T-cell (primary cell): ENCODE data around the gene RNF213. TPM values are rescaled to one million over a fixed set of nuclear protein-coding genes. Genes with fewer than 3 reads are reported as not detected.

Experiments used
- ATAC-seq, 4 experiments: fragments of 200-7000 bp in 3 of 4; fragments of 150-1000 bp in 1 of 4; cut with Tn5 transposase; replicated peaks in 1 of 4; 1 replicate in 3 of 4; 2 replicates in 1 of 4; pipeline ENCODE4 v1.10.0; 2021; ENCODE audit warnings: moderate library complexity in 3 of 4, mild to moderate bottlenecking in 2 of 4, moderate number of reproducible peaks in 1 of 4
- CTCF ChIA-PET, 2 donors: fragments of 300-600 bp; sonication (Branson Sonifier 250); formaldehyde crosslinking; loops; one replicate each; lab custom pipeline; 2022; ENCODE audit warnings: antibody characterized with exemption in 2 of 2; lab: Charles Lee
- POLR2A ChIA-PET, 2 donors: fragments of 300-600 bp; sonication (Branson Sonifier 250); formaldehyde crosslinking; loops; one replicate each; lab custom pipeline; 2022; ENCODE audit warnings: antibody characterized with exemption in 2 of 2; lab: Charles Lee
- DNase-seq, 35 experiments: peaks; one replicate each; pipeline versions ENCODE4 v3.0.0 to v3.0.0-alpha.2; 2013 to 2023
- H3K27ac ChIP-seq: one replicate; pipeline ENCODE4 v1.5.1; 2013; ENCODE audit warnings: low read length
- H3K27me3 ChIP-seq, 2 experiments: replicated peaks in 1 of 2; 1 replicate in 1 of 2; 2 replicates in 1 of 2; pipeline versions ENCODE4 v1.6.1 to v1.7.0; 2013; ENCODE audit warnings: low read length in 1 of 2, mixed read lengths in 1 of 2; ENCODE audit not compliant: control insufficient read depth in 2 of 2, insufficient read depth in 2 of 2; ENCODE audit errors: extremely low read depth in 1 of 2
- H3K36me3 ChIP-seq, 2 donors: 1 replicate in 1 of 2; 2 replicates in 1 of 2; pipeline versions ENCODE4 v1.6.1 to v1.7.0; 2013; ENCODE audit warnings: low read length in 1 of 2; ENCODE audit not compliant: control insufficient read depth in 2 of 2, insufficient read depth in 1 of 2; ENCODE audit errors: extremely low read depth in 1 of 2
- H3K4me1 ChIP-seq, 2 experiments: 1 replicate in 1 of 2; 2 replicates in 1 of 2; pipeline versions ENCODE4 v1.6.1 to v1.7.0; 2013; ENCODE audit warnings: low read length in 2 of 2, mixed read lengths in 1 of 2; ENCODE audit not compliant: insufficient read depth in 2 of 2, control insufficient read depth in 1 of 2; ENCODE audit errors: extremely low read depth in 1 of 2
- H3K4me3 ChIP-seq, 2 donors: 1 replicate in 1 of 2; 2 replicates in 1 of 2; pipeline versions ENCODE4 v1.5.1 to v1.7.0; 2013; ENCODE audit warnings: mild to moderate bottlenecking in 2 of 2, low read length in 1 of 2, moderate library complexity in 1 of 2; ENCODE audit not compliant: control insufficient read depth in 1 of 2; ENCODE audit errors: extremely low read depth in 1 of 2
- H3K9me3 ChIP-seq: 2 replicates; pipeline ENCODE4 v1.7.0; 2013
- H3K27ac Mint-ChIP-seq, 2 donors: one replicate each; pipeline ENCODE4 v1.8.0; 2020 to 2021; ENCODE audit warnings: mild to moderate bottlenecking in 2 of 2, mixed read lengths in 2 of 2
- H3K27me3 Mint-ChIP-seq, 2 donors: one replicate each; pipeline ENCODE4 v1.8.0; 2021 to 2022; ENCODE audit warnings: mixed read lengths in 2 of 2
- H3K36me3 Mint-ChIP-seq: one replicate; pipeline ENCODE4 v1.8.0; 2021; ENCODE audit warnings: mixed read lengths
- H3K4me1 Mint-ChIP-seq, 3 donors: one replicate each; pipeline ENCODE4 v1.8.0; 2020 to 2022; ENCODE audit warnings: mixed read lengths in 3 of 3, mild to moderate bottlenecking in 1 of 3
- H3K4me3 Mint-ChIP-seq, 3 donors: one replicate each; pipeline ENCODE4 v1.8.0; 2020 to 2022; ENCODE audit warnings: mild to moderate bottlenecking in 3 of 3, mixed read lengths in 3 of 3, moderate library complexity in 3 of 3
- H3K9me3 Mint-ChIP-seq, 3 donors: one replicate each; pipeline ENCODE4 v1.8.0; 2020 to 2022; ENCODE audit warnings: mixed read lengths in 3 of 3
- WGBS: methylation state at CpG from one replicate; pipeline ENCODE4 v1.1.5; 2013; ENCODE audit warnings: missing lambda C conversion rate; ENCODE audit not compliant: insufficient coverage; 5-methylcytosine and 5-hydroxymethylcytosine counted together
- total RNA-seq, 35 experiments: library from RNA in 6 of 35; stranded (reverse) in 6 of 35; fragments of 120-200 nt in 1 of 35; gene quantifications; one replicate each; pipeline versions ENCODE4 v1.2.1 to v1.2.4 and lab custom pipeline; 2013 to 2026

RNF213 gene
- total RNA-seq, 5 donors from 2014 or later (not counting 1 experiment from before 2014, with no cell fraction given), result 433 to 628 (median 590) TPM

DNA sequence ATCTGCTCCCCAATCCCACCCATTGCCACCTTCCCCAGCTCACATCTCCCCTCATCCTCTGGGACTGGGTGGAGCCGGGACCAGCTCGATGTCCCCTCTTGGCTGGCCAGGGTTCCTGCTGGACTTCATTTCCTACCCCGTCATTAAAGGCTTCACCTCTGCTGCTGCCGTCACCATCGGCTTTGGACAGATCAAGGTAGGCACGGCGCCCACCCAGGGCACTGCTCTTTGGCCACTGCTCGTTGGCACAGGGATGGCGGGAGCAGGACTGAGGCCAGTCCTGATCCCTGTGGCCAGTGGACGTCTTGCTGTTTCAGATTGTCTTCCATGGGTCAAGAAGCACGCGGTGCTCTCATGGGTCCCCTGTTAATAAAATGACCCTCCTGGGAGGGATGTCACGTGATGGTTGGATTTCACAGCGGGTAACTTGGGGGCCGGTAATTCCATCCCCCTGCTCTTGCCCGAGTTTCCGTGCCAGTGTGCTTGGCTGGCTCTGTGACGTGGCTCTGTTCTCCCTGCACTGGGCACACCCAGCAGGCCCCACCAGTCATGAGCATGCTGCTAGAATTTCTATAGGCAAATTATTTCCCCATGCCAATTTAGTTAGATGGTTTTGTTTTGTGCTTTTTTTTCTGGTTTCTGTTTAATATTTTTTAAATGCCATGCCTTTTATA, 37.4 kb upstream of the RNF213 start:
- Mint-ChIP-seq H3K27ac (peak overlapping the region in 1 of 2 donors; percentile 58), H3K4me1 (peaks cover 21 to 35% (median 32%) of the 10 kb centered on the region in 3 donors), H3K27me3 (no peaks in the 10 kb centered on the region), H3K36me3 (peaks cover 13% of the 10 kb centered on the region), H3K9me3 (no peaks in the 10 kb centered on the region), H3K4me3 (peak overlapping the region in 2 of 3 donors; percentile 44 to 51)
- POLR2A ChIA-PET, result no interaction called here
- no peaks in the 10 kb centered on the region for H3K27me3 ChIP-seq
- no peaks in the 10 kb centered on the region for H3K9me3 ChIP-seq
- DNase-seq (no peak), ATAC-seq (no peak)
- H3K4me3 ChIP-seq, result no peak overlapping the region
- H3K4me1 ChIP-seq, result peaks cover 0 to 30% of the 10 kb centered on the region in 2 experiments
- no peak overlapping the region for H3K27ac ChIP-seq
- peaks cover 0 to 8% of the 10 kb centered on the region in 2 donors for H3K36me3 ChIP-seq
- 93% methylated on average over 16 of the region's 18 CpGs for WGBS
- CTCF ChIA-PET, result no interaction called here

DNA sequence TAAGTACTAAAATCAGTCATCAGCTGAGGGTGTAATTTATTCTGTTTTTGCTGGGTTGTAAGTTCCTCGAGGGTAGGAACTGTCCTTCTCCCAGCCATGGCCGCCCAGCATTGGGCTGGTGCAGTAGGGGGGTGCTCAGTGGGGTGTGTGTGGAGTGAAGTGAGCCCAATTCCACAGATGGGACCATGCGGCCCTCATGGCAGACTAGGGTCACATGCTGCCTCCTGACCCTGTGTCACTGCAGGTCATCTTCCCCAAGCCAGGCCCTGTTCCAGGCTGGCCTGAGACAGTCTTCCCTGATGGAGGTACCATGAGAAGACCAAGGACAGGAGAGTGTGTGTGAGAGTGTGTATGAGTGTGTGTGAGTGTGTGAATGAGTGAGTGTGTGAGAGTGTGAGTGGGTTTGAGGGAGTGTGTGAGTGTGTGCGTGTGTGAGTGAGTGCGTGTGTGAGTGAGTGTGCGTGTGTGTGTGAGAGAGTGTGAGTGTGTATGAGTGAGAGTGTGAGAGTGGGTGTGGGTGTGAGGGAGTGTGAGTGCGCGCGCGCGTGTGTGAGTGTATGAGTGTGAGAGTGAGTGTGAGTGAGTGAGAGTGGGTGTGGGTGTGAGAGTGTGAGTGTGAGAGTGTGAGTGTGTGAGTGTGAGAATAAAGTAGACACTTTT, 36.7 kb upstream of the RNF213 start:
- Mint-ChIP-seq H3K36me3 (peaks cover 17% of the 10 kb centered on the region), H3K4me1 (peaks cover 15 to 28% (median 25%) of the 10 kb centered on the region in 3 donors), H3K27me3 (no peaks in the 10 kb centered on the region), H3K9me3 (no peaks in the 10 kb centered on the region), H3K4me3 (no peak overlapping the region), H3K27ac (no peak overlapping the region)
- ChIA-PET POLR2A (no interaction called here), CTCF (no interaction called here)
- no peak for ATAC-seq
- no peak for DNase-seq
- Histone ChIP-seq H3K27me3 (no peaks in the 10 kb centered on the region), H3K4me1 (peaks cover 0 to 23% of the 10 kb centered on the region in 2 experiments), H3K4me3 (no peak overlapping the region), H3K9me3 (no peaks in the 10 kb centered on the region), H3K36me3 (peaks cover 0 to 8% of the 10 kb centered on the region in 2 donors), H3K27ac (no peak overlapping the region)
- WGBS, result 76% methylated on average over 11 of the region's 11 CpGs

DNA sequence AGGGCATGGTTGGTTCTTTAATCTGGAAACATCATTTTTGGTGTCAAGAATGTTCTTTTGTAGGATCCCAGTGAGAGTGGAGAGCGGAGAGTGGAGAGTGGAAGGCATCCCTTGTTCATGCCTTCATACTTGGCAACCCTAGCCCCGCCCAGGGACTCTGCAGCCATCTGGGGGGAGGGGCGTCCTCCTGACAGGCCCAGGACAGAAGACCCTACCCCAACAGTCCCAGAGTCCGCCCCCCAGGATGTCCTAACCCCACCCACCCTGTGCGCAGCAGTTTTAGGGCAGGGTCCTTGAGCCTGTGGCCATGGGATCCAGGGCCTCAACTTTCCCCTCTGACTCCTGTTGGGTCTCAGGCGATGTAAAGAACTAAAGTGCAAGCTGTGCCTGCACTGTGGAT, 36.0 kb upstream of the RNF213 start:
- ChIA-PET POLR2A (no interaction called here), CTCF (no interaction called here)
- H3K27ac ChIP-seq, result no peak overlapping the region

GRCh38 chr17:80225230-80225629, 35.4 kb upstream of the RNF213 start:
- CTCF ChIA-PET, result interaction anchor here in 1 of 2 donors (1.1 kb wide), 1 partner anchor 29 kb away, joined by 3 read pairs; no protein-coding TSS in a partner anchor
- DNase-seq (no peak), ATAC-seq (no peak)
- H3K36me3 ChIP-seq, result peaks cover 0 to 10% of the 10 kb centered on the region in 2 donors
- Mint-ChIP-seq H3K27me3 (no peaks in the 10 kb centered on the region), H3K9me3 (no peaks in the 10 kb centered on the region), H3K4me3 (no peak overlapping the region), H3K36me3 (peaks cover 20% of the 10 kb centered on the region), H3K27ac (no peak overlapping the region), H3K4me1 (peaks cover 5 to 22% (median 19%) of the 10 kb centered on the region in 3 donors)
- POLR2A ChIA-PET, result no interaction called here
- H3K9me3 ChIP-seq, result no peaks in the 10 kb centered on the region
- no peak overlapping the region for H3K4me3 ChIP-seq
- H3K4me1 ChIP-seq, result peaks cover 0 to 13% of the 10 kb centered on the region in 2 experiments
- no peaks in the 10 kb centered on the region for H3K27me3 ChIP-seq
- 95% methylated on average over 5 of the region's 6 CpGs for WGBS
- H3K27ac ChIP-seq, result no peak overlapping the region

More for the DNA sequence above, 36.0 kb upstream of the RNF213 start:
- Histone ChIP-seq H3K36me3 (peaks cover 0 to 10% of the 10 kb centered on the region in 2 donors), H3K4me1 (peaks cover 0 to 16% of the 10 kb centered on the region in 2 experiments), H3K4me3 (no peak overlapping the region), H3K27me3 (no peaks in the 10 kb centered on the region), H3K9me3 (no peaks in the 10 kb centered on the region)
- no peak overlapping the region for H3K27ac Mint-ChIP-seq
- 86% methylated on average over 1 of the region's 6 CpGs for WGBS
- DNase-seq (no peak), ATAC-seq (no peak)
- peaks cover 8 to 22% (median 19%) of the 10 kb centered on the region in 3 donors for H3K4me1 Mint-ChIP-seq
- H3K4me3 Mint-ChIP-seq, result no peak overlapping the region
- H3K27me3 Mint-ChIP-seq, result no peaks in the 10 kb centered on the region
- peaks cover 17% of the 10 kb centered on the region for H3K36me3 Mint-ChIP-seq
- H3K9me3 Mint-ChIP-seq, result no peaks in the 10 kb centered on the region

- POLR2A ChIA-PET, result no interaction called here
- Mint-ChIP-seq H3K27me3 (no peaks in the 10 kb centered on the region), H3K9me3 (peaks cover 0 to 8% (median 5%) of the 10 kb centered on the region in 3 donors), H3K4me1 (peaks cover 0 to 13% (median 11%) of the 10 kb centered on the region in 3 donors), H3K27ac (no peak overlapping the region), H3K4me3 (no peak overlapping the region), H3K36me3 (peaks cover 36% of the 10 kb centered on the region)
- Histone ChIP-seq H3K27ac (no peak overlapping the region), H3K4me1 (no peaks in the 10 kb centered on the region), H3K36me3 (peaks cover 0 to 13% of the 10 kb centered on the region in 2 donors), H3K27me3 (no peaks in the 10 kb centered on the region), H3K4me3 (no peak overlapping the region), H3K9me3 (no peaks in the 10 kb centered on the region)
- DNase-seq (no peak), ATAC-seq (no peak)
- CTCF ChIA-PET, result no interaction called here
- WGBS, result no CpG with 5 or more reads among the region's 4 CpGs
Measured at GRCh38 chr17:80227156-80227555, 33.5 kb upstream of the RNF213 start.

- no peak overlapping the region for H3K27ac Mint-ChIP-seq
- Histone ChIP-seq H3K27ac (no peak overlapping the region), H3K4me3 (no peak overlapping the region), H3K9me3 (no peaks in the 10 kb centered on the region), H3K27me3 (no peaks in the 10 kb centered on the region), H3K36me3 (peaks cover 0 to 14% of the 10 kb centered on the region in 2 donors), H3K4me1 (no peaks in the 10 kb centered on the region)
- ATAC-seq (no peak), DNase-seq (no peak)
- WGBS, result 86% methylated on average over 5 of the region's 11 CpGs
- ChIA-PET POLR2A (no interaction called here), CTCF (no interaction called here)
- H3K9me3 Mint-ChIP-seq, result peaks cover 3 to 12% (median 8%) of the 10 kb centered on the region in 3 donors
- H3K4me3 Mint-ChIP-seq, result no peak overlapping the region
- H3K36me3 Mint-ChIP-seq, result peaks cover 40% of the 10 kb centered on the region
- peaks cover 0 to 11% (median 7%) of the 10 kb centered on the region in 3 donors for H3K4me1 Mint-ChIP-seq
- H3K27me3 Mint-ChIP-seq, result no peaks in the 10 kb centered on the region
Measured at GRCh38 chr17:80227666-80228065, 33.0 kb upstream of the RNF213 start.
